Measurements from ENCODE around the gene ARHGAP40.

GRCh38 chr20:38665506-38666285 lies 64.1 kb downstream of the ARHGAP40 start:
- TF ChIP-seq CTCF (IDR thresholded peaks at IDR 0.05; ENCODE audit: low read length) (no peak), EZH2 (IDR thresholded peaks at IDR 0.05; ENCODE audit: borderline replicate concordance, low read length) (no peak)

Measured in OCI-LY1 (cell line).